GM19452 (cell line): Measurements from ENCODE around the gene ZNF207.
"Not testable (repeated sequence)": the region's sequence is repeated elsewhere in the genome, so short reads cannot be mapped to it uniquely, and the experiment has no call there.

Source experiments
- ATAC-seq: cut with Tn5 transposase; IDR thresholded peaks from one replicate; pipeline ENCODE4 v1.9.1; 2021; ENCODE audit not compliant: unreplicated experiment

Gene ZNF207

DNA sequence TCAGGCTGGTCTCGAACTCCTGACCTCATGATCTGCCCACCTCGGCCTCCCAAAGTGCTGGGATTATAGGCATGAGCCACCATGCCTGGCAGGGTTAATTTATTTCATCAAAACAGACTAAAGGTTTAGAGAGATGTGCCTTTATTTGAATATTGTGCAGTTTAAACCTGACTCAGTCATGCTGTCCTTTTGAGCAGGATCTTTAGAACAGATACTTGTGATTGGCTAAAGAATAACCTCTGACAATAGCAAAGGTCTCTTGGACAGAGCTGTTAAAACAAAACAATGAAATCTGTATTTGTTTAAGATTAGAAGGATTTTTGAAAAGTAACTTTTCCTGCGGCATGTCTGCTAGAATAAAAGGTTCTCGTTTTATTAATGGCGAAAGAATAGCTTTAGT, 36.0 kb downstream of the ZNF207 start:
- ATAC-seq: no peak

DNA sequence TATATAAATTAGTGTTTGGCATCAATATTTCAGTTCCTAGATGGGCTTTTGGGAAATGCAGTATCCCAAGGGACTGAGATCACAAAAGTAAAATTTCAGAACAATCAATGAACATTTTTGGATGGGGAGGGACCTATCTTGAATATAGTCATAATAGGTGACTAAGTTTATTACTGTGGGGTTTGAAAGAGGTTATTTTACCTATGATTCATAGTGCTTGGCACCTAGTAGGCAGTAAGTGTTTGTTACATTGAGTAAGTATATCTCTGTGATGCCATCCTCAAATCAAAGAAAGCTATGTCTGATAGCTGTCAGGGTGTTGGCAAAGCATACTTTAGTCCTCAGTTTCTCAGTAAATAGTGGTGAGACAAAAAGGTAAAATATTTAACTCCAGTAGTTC, 36.9 kb downstream of the ZNF207 start:
- ATAC-seq: no peak

DNA sequence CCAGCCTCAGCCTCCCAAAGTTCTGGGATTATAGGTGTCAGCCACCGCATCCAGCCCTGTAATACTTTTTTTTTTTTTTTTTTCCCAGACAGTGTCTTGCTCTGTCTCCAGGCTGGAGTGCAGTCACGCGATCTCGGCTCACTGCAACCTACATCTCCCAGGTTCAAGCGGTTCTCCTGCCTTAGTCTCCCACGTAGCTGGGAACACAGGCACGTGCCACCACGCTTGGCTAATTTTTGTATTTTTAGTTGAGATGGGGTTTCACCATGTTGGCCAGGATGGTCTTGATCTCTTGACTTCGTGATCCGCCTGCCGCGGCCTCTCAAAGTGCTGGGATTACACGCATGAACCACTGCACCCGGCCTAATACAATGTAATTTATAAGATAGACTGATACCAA, 38.2 kb downstream of the ZNF207 start:
- ATAC-seq: not testable (repeated sequence)

- no peak for ATAC-seq
Measured at GRCh38 chr17:32388613-32389459, 38.9 kb downstream of the ZNF207 start.

DNA sequence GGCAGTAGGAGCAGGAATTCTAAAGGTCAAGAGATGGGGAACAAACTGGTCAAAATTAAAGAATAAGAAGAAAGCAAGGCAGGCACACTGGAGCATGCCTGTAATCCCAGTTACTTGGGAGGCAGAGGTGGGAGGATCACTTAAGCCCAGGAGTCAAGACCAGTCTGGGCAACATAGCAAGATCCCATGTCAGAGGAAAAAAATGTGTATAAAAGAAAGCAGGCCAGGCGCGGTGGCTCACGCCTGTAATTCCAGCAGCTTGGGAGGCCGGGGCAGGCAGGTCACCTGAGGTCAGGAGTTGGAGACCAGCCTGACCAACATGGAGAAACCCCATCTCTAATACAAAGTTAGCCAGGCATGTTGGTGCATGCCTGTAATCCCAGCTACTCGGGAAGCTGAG, 43.9 kb downstream of the ZNF207 start:
- ATAC-seq: no peak

GRCh38 chr17:32396343-32396742, 46.4 kb downstream of the ZNF207 start:
- ATAC-seq: no peak

DNA sequence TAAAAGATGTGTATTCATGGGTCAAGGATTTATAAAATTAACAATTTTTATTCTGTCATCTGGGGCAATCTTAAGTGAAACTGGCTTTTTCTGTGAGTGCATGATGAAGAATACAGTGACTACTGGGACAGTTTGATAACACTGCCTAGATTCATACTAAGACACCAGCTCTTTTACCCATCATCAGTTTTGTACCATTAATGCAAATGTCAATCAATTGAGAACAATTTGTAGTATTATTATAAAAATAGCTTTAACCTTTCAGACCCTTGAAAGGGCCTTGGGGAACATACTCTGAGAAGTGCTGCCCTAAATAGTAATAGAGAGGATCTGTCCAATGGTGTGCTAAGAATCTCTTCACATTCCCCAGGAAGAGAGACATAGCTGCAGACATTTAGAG, 49.0 kb downstream of the ZNF207 start:
- ATAC-seq: no peak

DNA sequence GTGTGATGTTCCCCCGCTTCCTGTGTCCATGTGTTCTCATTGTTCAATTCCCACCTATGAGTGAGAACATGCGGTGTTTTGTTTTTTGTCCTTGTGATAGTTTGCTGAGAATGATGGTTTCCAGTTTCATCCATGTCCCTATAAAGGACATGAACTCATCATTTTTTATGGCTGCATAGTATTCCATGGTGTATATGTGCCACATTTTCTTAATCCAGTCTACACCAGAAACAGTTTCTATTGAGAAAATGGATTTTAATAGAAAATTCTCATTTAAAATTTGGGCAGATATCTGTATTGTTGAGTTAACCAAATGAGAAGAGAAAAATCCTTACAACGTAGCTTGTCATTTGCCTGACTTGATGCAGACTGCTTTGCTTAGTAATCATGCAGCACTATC, 60.1 kb downstream of the ZNF207 start:
- not testable (repeated sequence) for ATAC-seq

GRCh38 chr17:32426894-32427293, 76.9 kb downstream of the ZNF207 start:
- no peak for ATAC-seq

DNA sequence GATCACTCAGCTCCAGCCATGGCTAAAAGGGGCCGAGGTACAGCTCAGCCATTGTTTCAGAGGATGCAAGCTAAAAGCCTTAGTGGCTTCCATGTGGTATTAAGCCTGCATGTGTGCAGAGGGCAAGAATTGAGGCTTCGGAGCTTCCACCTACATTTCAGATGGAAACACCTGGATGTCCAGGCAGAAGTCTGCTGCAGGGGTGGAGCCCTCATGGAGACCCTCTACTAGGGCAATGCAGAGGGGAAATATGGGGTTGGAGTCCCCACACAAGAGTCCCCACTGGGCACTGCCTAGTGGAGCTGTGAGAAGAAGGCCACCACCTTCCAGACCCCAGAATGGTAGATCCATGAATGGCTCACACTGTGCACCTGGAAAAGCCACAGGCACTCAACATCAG, 79.6 kb downstream of the ZNF207 start:
- ATAC-seq: no peak
